ENCODE measurements around the gene DAPK1.

DNA sequence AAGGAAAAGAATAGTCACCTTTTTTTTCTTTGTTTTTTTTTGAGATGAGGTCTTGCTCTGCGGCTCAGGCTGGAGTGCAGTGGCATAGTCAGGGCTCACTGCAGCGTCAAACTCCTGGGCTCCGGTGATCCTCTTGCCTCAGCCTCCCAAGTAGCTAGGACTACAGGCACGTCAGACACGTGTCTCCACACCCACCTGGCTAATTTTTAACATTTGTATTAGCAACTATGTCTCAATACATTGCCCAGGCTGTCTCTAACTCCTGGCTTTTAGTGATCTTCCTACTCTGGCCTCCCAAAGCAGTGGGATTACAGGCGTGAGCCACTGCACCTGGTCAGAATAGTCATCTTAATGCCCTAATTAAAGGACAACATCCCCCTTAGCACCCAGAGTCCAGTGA lies 173.8 kb downstream of the DAPK1 start:
- TF ChIP-seq, protein P1, sequence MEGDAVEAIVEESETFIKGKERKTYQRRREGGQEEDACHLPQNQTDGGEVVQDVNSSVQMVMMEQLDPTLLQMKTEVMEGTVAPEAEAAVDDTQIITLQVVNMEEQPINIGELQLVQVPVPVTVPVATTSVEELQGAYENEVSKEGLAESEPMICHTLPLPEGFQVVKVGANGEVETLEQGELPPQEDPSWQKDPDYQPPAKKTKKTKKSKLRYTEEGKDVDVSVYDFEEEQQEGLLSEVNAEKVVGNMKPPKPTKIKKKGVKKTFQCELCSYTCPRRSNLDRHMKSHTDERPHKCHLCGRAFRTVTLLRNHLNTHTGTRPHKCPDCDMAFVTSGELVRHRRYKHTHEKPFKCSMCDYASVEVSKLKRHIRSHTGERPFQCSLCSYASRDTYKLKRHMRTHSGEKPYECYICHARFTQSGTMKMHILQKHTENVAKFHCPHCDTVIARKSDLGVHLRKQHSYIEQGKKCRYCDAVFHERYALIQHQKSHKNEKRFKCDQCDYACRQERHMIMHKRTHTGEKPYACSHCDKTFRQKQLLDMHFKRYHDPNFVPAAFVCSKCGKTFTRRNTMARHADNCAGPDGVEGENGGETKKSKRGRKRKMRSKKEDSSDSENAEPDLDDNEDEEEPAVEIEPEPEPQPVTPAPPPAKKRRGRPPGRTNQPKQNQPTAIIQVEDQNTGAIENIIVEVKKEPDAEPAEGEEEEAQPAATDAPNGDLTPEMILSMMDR (IDR thresholded peaks at IDR 0.05; ENCODE audit: low read length), result no peak
- TF ChIP-seq EZH2 (optimal IDR thresholded peaks at IDR 0.05; ENCODE audit: low read depth, low read length), result no peak
